ENCODE data around the gene DPY19L2.
"Not testable (repeated sequence)": the region's sequence is repeated elsewhere in the genome, so short reads cannot be mapped to it uniquely, and the experiment has no call there.

DNA sequence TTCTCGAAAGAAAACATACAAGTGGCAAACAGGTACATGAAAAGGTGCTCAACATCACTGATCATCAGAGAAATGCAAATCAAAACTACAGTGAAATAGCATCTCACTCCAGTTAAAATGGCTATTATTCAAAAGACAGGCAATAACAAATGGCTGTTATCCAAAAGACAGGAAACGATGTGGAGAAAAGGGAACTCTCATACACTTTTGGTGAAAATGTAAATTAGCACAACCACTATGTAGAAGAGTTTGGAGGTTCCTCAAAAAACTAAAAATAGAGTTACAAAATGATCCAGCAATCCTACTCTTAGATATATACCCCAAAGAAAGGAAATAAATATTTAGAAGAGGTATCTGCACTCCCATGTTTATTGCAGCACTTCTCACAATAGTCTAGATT is 90.7 kb downstream of the DPY19L2 start:
- TF ChIP-seq CTCF, EZH2, EZH2phosphoT487 (IDR thresholded peaks at IDR 0.05): not testable (repeated sequence)

Measured in neural progenitor cell (in vitro differentiated cells).